DOHH2 (cell line): Measurements from ENCODE around the gene PGBD2.
"Not testable (repeated sequence)": the region's sequence is repeated elsewhere in the genome, so short reads cannot be mapped to it uniquely, and the experiment has no call there.

Experiments
- H3F3A ChIP-seq: fragments of 200-600 bp; sonication (generic), shearing (Covaris generic); 2 replicates; pipeline ENCODE4 v1.6.0; 2016; ENCODE audit warnings: antibody characterized with exemption, mild to moderate bottlenecking; ENCODE audit not compliant: control insufficient read depth, insufficient read depth
- H3K27ac ChIP-seq: fragments of 200-600 bp; sonication (generic); 2 replicates; pipeline ENCODE4 v1.5.1; 2014; ENCODE audit warnings: low read depth, mild to moderate bottlenecking, low read length, moderate library complexity
- H3K27me3 ChIP-seq: fragments of 200-600 bp; sonication (generic); 2 replicates; pipeline ENCODE4 v1.6.1; 2014; ENCODE audit warnings: mild to moderate bottlenecking, low read length, mixed read lengths; ENCODE audit not compliant: control insufficient read depth
- H3K36me3 ChIP-seq: fragments of 200-600 bp; sonication (generic); 2 replicates; pipeline ENCODE4 v1.6.1; 2014; ENCODE audit warnings: mild to moderate bottlenecking, low read length, moderate library complexity, mixed read lengths; ENCODE audit not compliant: control insufficient read depth
- H3K4me1 ChIP-seq: fragments of 200-600 bp; sonication (generic); 2 replicates; pipeline ENCODE4 v1.6.1; 2014; ENCODE audit warnings: mild to moderate bottlenecking, low read length, mixed read lengths; ENCODE audit not compliant: control insufficient read depth
- H3K4me2 ChIP-seq: fragments of 200-600 bp; sonication (generic); 2 replicates; pipeline ENCODE4 v1.6.0; 2014; ENCODE audit warnings: mild to moderate bottlenecking, low read length, moderate library complexity
- H3K4me3 ChIP-seq: fragments of 200-600 bp; sonication (generic); 2 replicates; pipeline ENCODE4 v1.5.1; 2014; ENCODE audit warnings: mild to moderate bottlenecking, low read length, mixed read lengths
- H3K79me2 ChIP-seq: fragments of 200-600 bp; sonication (generic); 2 replicates; pipeline ENCODE4 v1.6.1; 2014; ENCODE audit warnings: mild to moderate bottlenecking, low read length, mixed read lengths; ENCODE audit not compliant: control insufficient read depth
- H3K9me2 ChIP-seq: fragments of 200-600 bp; sonication (generic); replicated peaks from 2 replicates; pipeline ENCODE4 v1.6.1; 2014; ENCODE audit warnings: mild to moderate bottlenecking, low read length, mixed read lengths; ENCODE audit not compliant: control insufficient read depth
- H3K9me3 ChIP-seq: fragments of 200-600 bp; sonication (generic); 2 replicates; pipeline ENCODE4 v1.6.1; 2014; ENCODE audit warnings: antibody characterized with exemption, low read length, mixed read lengths; ENCODE audit not compliant: control insufficient read depth, insufficient read depth
- H4K20me1 ChIP-seq: fragments of 200-600 bp; sonication (generic); 2 replicates; pipeline ENCODE4 v1.6.0; 2014; ENCODE audit warnings: low read depth, mild to moderate bottlenecking, antibody characterized with exemption, low read length, moderate library complexity; ENCODE audit not compliant: control insufficient read depth, insufficient read depth
- CTCF ChIP-seq: fragments of 200-600 bp; sonication (generic); IDR thresholded peaks from one replicate; pipeline ENCODE4 v1.5.1; 2014; ENCODE audit warnings: antibody characterized with exemption, mild to moderate bottlenecking, low read depth, low read length; ENCODE audit not compliant: poor library complexity, severe bottlenecking
- EZH2phosphoT487 ChIP-seq: fragments of 200-600 bp; sonication (generic); IDR thresholded peaks from 2 replicates; pipeline ENCODE4 v1.6.1; 2017; ENCODE audit warnings: borderline replicate concordance, mild to moderate bottlenecking, antibody characterized with exemption, low read length, moderate library complexity, mixed read lengths

The PGBD2 gene

DNA sequence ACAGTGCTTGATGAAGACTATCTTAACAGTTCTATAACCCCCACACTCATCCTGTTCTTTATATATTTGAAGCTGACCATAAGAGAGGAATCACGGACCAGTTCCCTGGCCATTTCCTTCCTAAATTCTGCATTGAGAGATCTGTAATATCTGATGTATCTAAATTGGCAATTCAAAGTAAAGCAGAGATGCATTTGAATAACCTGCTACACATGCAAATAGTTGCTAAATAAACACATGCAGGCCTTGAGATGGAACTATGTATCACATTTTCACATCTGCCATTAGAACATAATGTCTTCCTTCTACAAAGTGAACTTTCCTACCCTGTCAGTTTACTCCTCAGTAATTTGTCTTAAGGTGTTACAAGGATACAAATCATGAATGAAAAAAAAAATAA is 20.4 kb upstream of the PGBD2 start:
- H3K4me2 ChIP-seq = peak overlapping the region; percentile 67

DNA sequence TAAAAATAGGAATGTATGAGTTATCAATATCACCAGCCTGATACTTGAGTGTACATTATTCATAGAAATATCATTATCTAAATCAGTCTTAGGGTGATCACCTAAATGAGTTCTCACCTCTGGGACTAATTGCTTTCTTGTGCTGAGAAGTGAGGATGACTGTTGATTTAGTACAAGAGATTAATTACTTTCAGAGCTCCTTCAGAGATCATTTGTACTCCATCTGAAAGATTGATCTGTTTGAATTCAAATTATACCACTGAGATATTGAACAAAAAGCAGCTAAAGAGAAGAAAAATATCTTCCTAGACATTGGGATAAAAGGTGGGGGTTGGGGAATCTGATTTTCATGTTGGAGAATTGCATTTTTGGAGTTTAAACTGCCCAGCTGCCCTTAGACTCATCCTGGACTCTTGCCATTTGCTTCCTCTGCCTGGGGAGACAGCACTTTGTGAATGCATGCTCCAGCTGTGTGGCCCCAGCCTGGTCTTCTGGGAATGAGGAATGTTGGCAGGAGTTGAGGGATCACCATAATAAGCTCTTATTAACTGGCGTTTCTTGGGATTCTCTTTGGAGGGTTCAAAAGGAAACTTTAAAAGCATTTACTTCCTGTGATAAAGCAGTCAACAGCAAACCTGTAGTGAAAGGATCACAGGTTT is 19.7 kb upstream of the PGBD2 start:
- no peaks in the 10 kb centered on the region for H3K9me3 ChIP-seq
- no peaks in the 10 kb centered on the region for H3K9me2 ChIP-seq
- peaks cover 36% of the 10 kb centered on the region for H3K4me1 ChIP-seq
- no peaks in the 10 kb centered on the region for H3K27me3 ChIP-seq
- no peaks in the 10 kb centered on the region for H3K79me2 ChIP-seq
- no peaks in the 10 kb centered on the region for H3K36me3 ChIP-seq
- no peaks in the 10 kb centered on the region for H4K20me1 ChIP-seq
- peak overlapping the region; percentile 83 for H3K27ac ChIP-seq
- H3F3A ChIP-seq = peaks cover 13% of the 10 kb centered on the region
- peak overlapping the region; percentile 55 for H3K4me3 ChIP-seq
- peak overlapping the region; percentile 67 for H3K4me2 ChIP-seq
- TF ChIP-seq EZH2phosphoT487 (no peak), CTCF (no peak)

More for the DNA sequence above, 20.4 kb upstream of the PGBD2 start:
- no peaks in the 10 kb centered on the region for H3K36me3 ChIP-seq
- H3K27me3 ChIP-seq = no peaks in the 10 kb centered on the region
- TF ChIP-seq EZH2phosphoT487 (no peak), CTCF (no peak)
- H3K4me1 ChIP-seq = peaks cover 36% of the 10 kb centered on the region
- H4K20me1 ChIP-seq = no peaks in the 10 kb centered on the region
- H3K4me3 ChIP-seq = peak overlapping the region; percentile 55
- H3K9me3 ChIP-seq = no peaks in the 10 kb centered on the region
- peak overlapping the region; percentile 83 for H3K27ac ChIP-seq
- peaks cover 13% of the 10 kb centered on the region for H3F3A ChIP-seq
- no peaks in the 10 kb centered on the region for H3K79me2 ChIP-seq
- no peaks in the 10 kb centered on the region for H3K9me2 ChIP-seq

GRCh38 chr1:248889914-248890243 is 16.2 kb upstream of the PGBD2 start:
- not testable (repeated sequence) for H3K9me2 ChIP-seq, H3K4me2 ChIP-seq, H3K9me3 ChIP-seq, H3K79me2 ChIP-seq, H3K27ac ChIP-seq, H4K20me1 ChIP-seq, H3K27me3 ChIP-seq, H3K36me3 ChIP-seq, H3K4me3 ChIP-seq
- Histone ChIP-seq H3F3A (peaks cover 13% of the 10 kb centered on the region), H3K4me1 (peaks cover 39% of the 10 kb centered on the region)

GRCh38 chr1:248890549-248891498 is 15.2 kb upstream of the PGBD2 start:
- Histone ChIP-seq H3K79me2 (no peaks in the 10 kb centered on the region), H3K4me1 (peaks cover 29% of the 10 kb centered on the region), H4K20me1 (no peaks in the 10 kb centered on the region)

More at GRCh38 chr1:248890549-248891498, 15.2 kb upstream of the PGBD2 start:
- Histone ChIP-seq H3K27me3 (no peaks in the 10 kb centered on the region), H3K27ac (no peak overlapping the region), H3K9me2 (no peaks in the 10 kb centered on the region), H3F3A (peaks cover 5% of the 10 kb centered on the region), H3K4me2 (no peak overlapping the region), H3K9me3 (no peaks in the 10 kb centered on the region), H3K36me3 (no peaks in the 10 kb centered on the region), H3K4me3 (no peak overlapping the region)
- TF ChIP-seq EZH2phosphoT487 (no peak), CTCF (no peak)
